Hepatocyte (in vitro differentiated cells): Measurements from ENCODE around the gene CHST15.

Experiments used
- CTCF ChIP-seq: fragments of 200-600 bp; sonication (generic); IDR thresholded peaks from 2 replicates; pipeline ENCODE4 v1.5.1; 2016; ENCODE audit warnings: antibody characterized with exemption, mild to moderate bottlenecking; ENCODE audit not compliant: poor library complexity
- EZH2 ChIP-seq: fragments of 200-600 bp; sonication (generic); IDR thresholded peaks from 2 replicates; pipeline ENCODE4 v1.6.1; 2016; ENCODE audit warnings: antibody characterized with exemption, mild to moderate bottlenecking, borderline replicate concordance
- EZH2phosphoT487 ChIP-seq: fragments of 200-600 bp; sonication (generic); IDR thresholded peaks from one replicate; pipeline ENCODE4 v1.6.1; 2018; ENCODE audit warnings: antibody characterized with exemption, mild to moderate bottlenecking, low read depth, moderate library complexity; ENCODE audit not compliant: unreplicated experiment, severe bottlenecking

- TF ChIP-seq EZH2 (no peak), CTCF (no peak), EZH2phosphoT487 (no peak)
Measured at GRCh38 chr10:124035306-124035927, 58.0 kb downstream of the CHST15 start.
